ENCODE data around the gene KRT2. TPM values are rescaled to one million over a fixed set of nuclear protein-coding genes. Genes with fewer than 3 reads are reported as not detected.
A peak's percentile ranks its signal among the peaks of the same experiment; 100 is the strongest.
"Not testable (repeated sequence)": the region's sequence is repeated elsewhere in the genome, so short reads cannot be mapped to it uniquely, and the experiment has no call there.

The KRT2 gene
- polyA plus RNA-seq, 12 donors = 0.58 to 0.75 (median 0.61) TPM; not detected in 9

- DNase-seq = no peak
Measured at GRCh38 chr12:52685406-52685890, 33.4 kb upstream of the KRT2 start.

GRCh38 chr12:52684431-52684830 lies 32.4 kb upstream of the KRT2 start:
- DNase-seq = no peak

GRCh38 chr12:52683575-52684300 lies 31.7 kb upstream of the KRT2 start:
- no peak for DNase-seq

GRCh38 chr12:52682938-52683574 lies 31.0 kb upstream of the KRT2 start:
- peak; percentile 13 for DNase-seq

- no peak for DNase-seq
Measured at GRCh38 chr12:52682381-52682660, 30.3 kb upstream of the KRT2 start.

GRCh38 chr12:52681526-52682380 lies 29.7 kb upstream of the KRT2 start:
- no peak for DNase-seq

GRCh38 chr12:52680363-52680762 lies 28.4 kb upstream of the KRT2 start, which contains the start of gene KRT1:
Gene KRT1, minus strand, starts transcription at chr12:52680407. Its CDS starts 59 bp downstream, at chr12:52680348.
- DNase-seq = no peak

- DNase-seq = no peak
Measured at GRCh38 chr12:52679875-52680274, 27.9 kb upstream of the KRT2 start.

- no peak for DNase-seq
Measured at GRCh38 chr12:52677671-52678070, 25.7 kb upstream of the KRT2 start.

GRCh38 chr12:52677126-52677525 lies 25.1 kb upstream of the KRT2 start:
- no peak for DNase-seq

- no peak for DNase-seq
Measured at GRCh38 chr12:52676163-52676562, 24.2 kb upstream of the KRT2 start.

- DNase-seq = no peak
Measured at GRCh38 chr12:52675301-52675701, 23.3 kb upstream of the KRT2 start.

- DNase-seq = no peak
Measured at GRCh38 chr12:52674433-52674775, 22.4 kb upstream of the KRT2 start.

- no peak for DNase-seq
Measured at GRCh38 chr12:52673713-52674432, 21.9 kb upstream of the KRT2 start.

- no peak for DNase-seq
Measured at GRCh38 chr12:52673217-52673616, 21.2 kb upstream of the KRT2 start.

- no peak for DNase-seq
Measured at GRCh38 chr12:52672321-52672933, 20.4 kb upstream of the KRT2 start.

- no peak for DNase-seq
Measured at GRCh38 chr12:52670961-52671360, 18.9 kb upstream of the KRT2 start.

GRCh38 chr12:52670506-52670905 lies 18.5 kb upstream of the KRT2 start:
- DNase-seq = no peak

GRCh38 chr12:52669941-52670340 lies 17.9 kb upstream of the KRT2 start:
- DNase-seq = not testable (repeated sequence)

- no peak for DNase-seq
Measured at GRCh38 chr12:52669426-52669825, 17.4 kb upstream of the KRT2 start.

- DNase-seq = no peak
Measured at GRCh38 chr12:52667931-52668330, 15.9 kb upstream of the KRT2 start.

GRCh38 chr12:52667509-52667908 lies 15.5 kb upstream of the KRT2 start:
- DNase-seq = no peak
